ENCODE results near the gene PKIG.

PKIG gene

DNA sequence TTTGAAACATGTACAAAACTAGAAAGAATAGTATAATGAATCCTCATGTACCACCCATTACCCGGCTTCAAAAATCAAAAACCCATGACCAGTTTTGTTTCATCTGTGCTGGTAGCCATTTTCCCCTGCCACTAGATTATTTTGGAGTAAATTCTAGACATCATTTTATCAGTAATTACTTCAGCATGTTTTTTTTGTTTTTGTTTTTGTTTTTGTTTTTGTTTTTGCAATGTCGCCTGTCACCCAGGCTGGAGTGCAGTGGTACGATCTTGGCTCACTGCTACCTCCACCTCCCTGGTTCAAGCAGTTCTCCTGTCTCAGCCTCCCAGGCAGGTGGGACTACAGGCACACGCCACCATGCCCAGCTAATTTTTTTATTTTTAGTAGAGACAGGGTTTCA lies 8.0 kb upstream of the PKIG start:
- TF ChIP-seq EZH2phosphoT487 (IDR thresholded peaks at IDR 0.05; ENCODE audit: borderline replicate concordance) (no peak), CTCF (conservative IDR thresholded peaks at IDR 0.05; ENCODE audit: low read length) (no peak)

DNA sequence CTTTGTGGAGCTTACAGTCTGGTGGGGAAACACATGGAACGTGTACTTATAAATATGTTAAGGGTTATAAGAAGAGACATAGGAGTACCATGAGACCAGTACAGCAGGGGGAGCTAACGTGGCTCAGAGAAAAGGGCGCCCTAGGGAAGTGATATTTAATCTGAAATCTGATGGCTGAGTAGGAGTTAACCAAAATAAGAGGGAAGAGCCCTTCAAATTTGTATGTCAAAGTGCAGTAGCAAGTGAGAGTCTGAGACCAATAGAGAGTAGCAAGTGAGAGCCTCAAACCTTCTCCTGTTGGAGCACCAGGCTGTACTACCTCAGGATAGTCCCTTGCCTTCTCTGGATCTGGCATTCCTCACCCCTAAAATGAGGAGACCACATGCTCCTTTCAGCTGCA lies 6.1 kb upstream of the PKIG start:
- no peaks in the 10 kb centered on the region for H3K9me2 ChIP-seq (replicated peaks; ENCODE audit: low read depth, low read length)
- H3F3A ChIP-seq (ENCODE audit: low read depth): peaks cover 6% of the 10 kb centered on the region; the same call in 1 of the 2 replicates
- no peak overlapping the region for H2AFZ ChIP-seq (ENCODE audit: low read length)
- H4K20me1 ChIP-seq (ENCODE audit: insufficient read depth, low read length, poor library complexity, severe bottlenecking): no peaks in the 10 kb centered on the region
- H3K4me3 ChIP-seq (ENCODE audit: low read length, poor library complexity, severe bottlenecking): peak overlapping the region; percentile 3
- TF ChIP-seq EZH2phosphoT487 (IDR thresholded peaks at IDR 0.05; ENCODE audit: borderline replicate concordance) (no peak), CTCF (conservative IDR thresholded peaks at IDR 0.05; ENCODE audit: low read length) (peak; percentile 72)
- H3K9me3 ChIP-seq (ENCODE audit: insufficient read depth, low read depth, low read length): no peaks in the 10 kb centered on the region
- peaks cover 69% of the 10 kb centered on the region for H3K4me1 ChIP-seq (ENCODE audit: insufficient read depth, low read length, poor library complexity, severe bottlenecking)
- peaks cover 15% of the 10 kb centered on the region; the same call in 1 of the 2 replicates for H3K79me2 ChIP-seq (ENCODE audit: insufficient read depth, low read length)
- no peaks in the 10 kb centered on the region for H3K36me3 ChIP-seq (ENCODE audit: insufficient read depth, low read length)
- H3K27me3 ChIP-seq (ENCODE audit: insufficient read depth, low read length, poor library complexity, severe bottlenecking): no peaks in the 10 kb centered on the region
- peak overlapping the region; percentile 50 for H3K4me2 ChIP-seq (ENCODE audit: low read depth, low read length, poor library complexity, severe bottlenecking)
- H3K9ac ChIP-seq (ENCODE audit: low read depth, low read length, poor library complexity, severe bottlenecking): peak overlapping the region; percentile 9

More for the DNA sequence above, 8.0 kb upstream of the PKIG start:
- Histone ChIP-seq H3K79me2 (ENCODE audit: insufficient read depth, low read length) (peaks cover 15% of the 10 kb centered on the region; the same call in 1 of the 2 replicates), H3K9me3 (ENCODE audit: insufficient read depth, low read depth, low read length) (no peaks in the 10 kb centered on the region), H3F3A (ENCODE audit: low read depth) (peaks cover 9% of the 10 kb centered on the region; the same call in 1 of the 2 replicates), H3K4me3 (ENCODE audit: low read length, poor library complexity, severe bottlenecking) (no peak overlapping the region), H3K9ac (ENCODE audit: low read depth, low read length, poor library complexity, severe bottlenecking) (no peak overlapping the region), H3K36me3 (ENCODE audit: insufficient read depth, low read length) (no peaks in the 10 kb centered on the region), H3K9me2 (replicated peaks; ENCODE audit: low read depth, low read length) (no peaks in the 10 kb centered on the region), H3K4me2 (ENCODE audit: low read depth, low read length, poor library complexity, severe bottlenecking) (peak overlapping the region; percentile 44), H3K27me3 (ENCODE audit: insufficient read depth, low read length, poor library complexity, severe bottlenecking) (no peaks in the 10 kb centered on the region), H3K4me1 (ENCODE audit: insufficient read depth, low read length, poor library complexity, severe bottlenecking) (peaks cover 59% of the 10 kb centered on the region), H2AFZ (ENCODE audit: low read length) (no peak overlapping the region), H4K20me1 (ENCODE audit: insufficient read depth, low read length, poor library complexity, severe bottlenecking) (no peaks in the 10 kb centered on the region)

DNA sequence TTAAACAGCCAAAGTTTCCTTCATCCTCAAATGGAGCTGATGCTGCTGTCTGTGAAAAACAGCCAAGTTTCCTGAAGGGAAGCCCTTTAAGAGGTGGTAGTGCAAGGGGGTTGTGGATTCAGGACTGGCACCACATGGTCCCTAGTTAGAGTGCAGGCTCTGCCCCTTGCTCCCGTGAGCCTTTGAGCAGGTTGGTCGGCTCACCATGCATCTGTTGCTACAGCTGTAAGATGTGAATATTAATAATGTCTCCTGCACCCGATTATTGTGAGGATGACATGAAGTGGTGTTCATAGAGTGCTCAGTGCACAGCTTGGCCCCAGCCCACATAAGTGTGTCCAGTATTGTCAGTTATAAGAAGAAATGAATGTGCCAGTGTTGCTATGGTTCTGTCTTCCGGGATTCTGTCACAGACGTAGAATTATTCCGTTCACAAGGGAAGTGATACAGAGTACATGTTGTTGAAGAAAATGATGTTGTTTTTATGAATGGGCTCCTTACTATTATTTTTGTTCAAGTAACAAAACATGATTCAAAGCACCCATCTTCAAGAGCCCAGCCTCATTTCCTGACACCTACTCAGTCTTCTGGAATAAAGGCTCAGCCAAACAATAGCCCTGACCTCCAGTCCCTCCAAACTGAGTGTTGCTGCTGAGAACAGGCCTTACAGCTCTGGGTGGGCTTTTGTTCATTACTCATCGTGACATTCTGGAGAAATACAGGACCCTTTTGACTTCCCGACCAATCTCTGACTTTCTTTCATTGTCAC lies 2.9 kb upstream of the PKIG start:
- no peak for TF ChIP-seq EZH2phosphoT487 (IDR thresholded peaks at IDR 0.05; ENCODE audit: borderline replicate concordance)
- no peak for TF ChIP-seq CTCF (conservative IDR thresholded peaks at IDR 0.05; ENCODE audit: low read length)
- Histone ChIP-seq H3K9ac (ENCODE audit: low read depth, low read length, poor library complexity, severe bottlenecking) (no peak overlapping the region), H3K36me3 (ENCODE audit: insufficient read depth, low read length) (no peaks in the 10 kb centered on the region), H3K27me3 (ENCODE audit: insufficient read depth, low read length, poor library complexity, severe bottlenecking) (no peaks in the 10 kb centered on the region), H3K9me3 (ENCODE audit: insufficient read depth, low read depth, low read length) (no peaks in the 10 kb centered on the region), H3K79me2 (ENCODE audit: insufficient read depth, low read length) (peaks cover 4% of the 10 kb centered on the region; the same call in 1 of the 2 replicates), H3K4me1 (ENCODE audit: insufficient read depth, low read length, poor library complexity, severe bottlenecking) (peaks cover 68% of the 10 kb centered on the region), H3K4me3 (ENCODE audit: low read length, poor library complexity, severe bottlenecking) (no peak overlapping the region), H3K9me2 (replicated peaks; ENCODE audit: low read depth, low read length) (no peaks in the 10 kb centered on the region), H3K4me2 (ENCODE audit: low read depth, low read length, poor library complexity, severe bottlenecking) (no peak overlapping the region), H2AFZ (ENCODE audit: low read length) (no peak overlapping the region), H3F3A (ENCODE audit: low read depth) (no peaks in the 10 kb centered on the region), H4K20me1 (ENCODE audit: insufficient read depth, low read length, poor library complexity, severe bottlenecking) (no peaks in the 10 kb centered on the region)

Data from Loucy (cell line).